T follicular helper cell (primary cell): ENCODE measurements around the gene RBFOX1.

Source experiments
- DNase-seq: peaks from one replicate; pipeline ENCODE4 v3.0.0-alpha.2; 2020; ENCODE audit warnings: low read depth

Gene RBFOX1

DNA sequence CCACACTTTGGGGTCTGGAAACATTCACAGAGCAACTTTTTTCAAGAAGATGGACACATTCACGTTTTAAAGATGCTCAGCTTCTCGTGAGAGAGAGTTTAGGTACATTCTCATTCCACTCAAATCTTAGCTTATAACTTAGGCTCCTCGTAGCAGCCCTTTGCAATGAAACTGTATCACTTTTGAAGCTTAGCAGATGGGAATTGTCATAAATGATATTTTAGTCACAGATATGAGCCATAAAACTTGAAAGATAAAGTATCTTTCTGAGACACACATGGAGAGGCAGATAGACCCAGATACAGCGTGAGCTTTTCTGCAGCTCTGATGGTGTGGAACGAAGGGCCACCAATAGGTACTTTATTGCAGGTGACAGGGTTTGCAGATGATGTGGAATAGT, 41.1 kb downstream of the RBFOX1 start:
- DNase-seq: no peak

DNA sequence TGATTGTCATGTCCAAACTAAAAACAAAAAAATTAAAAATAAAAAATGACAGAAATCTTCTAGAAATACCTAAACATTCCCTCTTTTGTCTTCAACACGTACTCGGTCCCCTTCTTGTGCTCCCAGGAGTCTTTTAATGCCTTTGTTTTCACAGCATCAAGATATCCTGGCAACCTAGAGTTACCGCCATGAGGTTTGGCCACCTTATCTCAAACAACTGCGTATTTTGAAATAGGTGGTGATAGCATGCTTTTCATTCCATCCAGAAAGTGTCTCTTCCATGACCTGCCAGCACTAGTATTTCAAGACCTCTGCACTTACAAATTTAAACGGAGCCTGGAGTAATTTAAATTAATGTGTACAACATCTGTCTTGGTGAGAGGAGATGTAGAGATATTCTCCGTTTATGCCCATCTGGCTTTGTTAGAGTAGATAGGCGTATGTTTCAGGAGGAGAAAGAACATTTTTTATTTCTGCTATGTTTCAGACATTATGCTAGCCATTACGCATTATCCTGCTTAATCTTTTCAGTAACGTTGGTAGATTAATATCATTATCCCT, 42.0 kb downstream of the RBFOX1 start:
- no peak for DNase-seq

DNA sequence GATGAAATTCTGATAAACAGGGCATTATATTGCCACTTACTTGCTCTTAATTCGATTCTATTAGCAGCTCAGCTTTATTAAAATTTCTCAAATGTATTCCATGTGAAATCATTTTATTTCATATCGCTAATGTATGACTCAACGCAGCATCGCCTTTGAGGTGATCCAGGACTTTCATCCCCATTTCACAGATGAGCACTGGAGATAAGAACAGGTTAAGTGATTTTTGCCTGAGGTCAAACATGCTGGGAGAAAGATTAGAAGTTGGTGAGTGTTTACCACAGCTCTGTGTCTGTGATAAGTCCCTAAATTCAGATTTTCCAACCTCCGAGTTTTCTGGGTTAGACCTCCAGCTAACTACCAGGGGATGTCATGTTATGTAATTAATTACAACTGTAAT, 43.6 kb downstream of the RBFOX1 start:
- DNase-seq: no peak

DNA sequence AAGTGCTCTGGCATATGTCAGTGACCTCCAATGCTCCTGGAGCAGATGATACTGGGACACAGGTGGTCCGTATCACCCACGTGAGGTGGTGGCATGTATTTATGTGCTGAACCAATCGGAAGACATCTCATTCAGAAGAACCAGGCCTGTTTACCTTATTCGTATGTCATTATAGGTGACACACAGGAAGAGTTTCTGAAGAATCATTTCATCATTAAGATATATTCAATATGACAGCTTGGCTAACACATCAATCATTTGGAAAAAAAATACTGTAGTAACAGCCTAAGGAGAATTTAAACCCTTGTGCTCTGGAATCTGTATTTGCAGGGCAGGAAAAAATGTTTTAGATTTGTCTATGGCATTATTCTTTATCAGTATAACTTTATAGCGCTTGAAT, 44.6 kb downstream of the RBFOX1 start:
- DNase-seq: no peak

DNA sequence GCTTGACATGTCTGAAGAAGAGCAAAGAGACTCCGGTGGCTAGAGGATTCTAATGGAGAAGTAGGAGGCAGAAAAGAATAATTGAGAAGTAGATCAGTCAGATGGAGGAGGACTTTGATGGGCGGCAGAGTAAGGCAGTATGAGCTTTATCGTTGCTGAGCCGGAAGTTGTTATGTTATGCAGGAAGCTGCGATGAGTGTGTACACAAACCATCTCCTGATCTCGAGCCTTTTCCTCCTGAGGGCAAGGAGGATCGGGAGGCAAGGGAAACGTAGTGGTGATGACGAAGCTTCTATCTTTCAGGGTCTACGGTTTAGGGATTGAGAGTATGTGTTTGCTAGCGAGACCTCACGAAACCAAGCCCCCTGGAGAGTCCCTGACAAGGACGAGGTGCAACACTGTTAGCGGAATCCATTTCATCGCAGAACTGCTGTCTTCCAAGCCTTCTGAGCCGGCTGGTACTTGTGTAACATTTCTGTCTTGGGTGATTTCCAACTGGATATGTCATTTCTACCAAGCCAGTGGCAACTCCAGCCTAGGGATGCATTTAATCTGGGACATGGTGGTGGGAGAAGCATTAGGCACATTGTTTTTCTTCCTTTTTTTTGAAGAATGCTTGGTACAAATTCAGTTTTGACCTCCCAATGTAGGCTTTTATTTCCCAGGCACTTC, 45.5 kb downstream of the RBFOX1 start:
- DNase-seq: no peak

DNA sequence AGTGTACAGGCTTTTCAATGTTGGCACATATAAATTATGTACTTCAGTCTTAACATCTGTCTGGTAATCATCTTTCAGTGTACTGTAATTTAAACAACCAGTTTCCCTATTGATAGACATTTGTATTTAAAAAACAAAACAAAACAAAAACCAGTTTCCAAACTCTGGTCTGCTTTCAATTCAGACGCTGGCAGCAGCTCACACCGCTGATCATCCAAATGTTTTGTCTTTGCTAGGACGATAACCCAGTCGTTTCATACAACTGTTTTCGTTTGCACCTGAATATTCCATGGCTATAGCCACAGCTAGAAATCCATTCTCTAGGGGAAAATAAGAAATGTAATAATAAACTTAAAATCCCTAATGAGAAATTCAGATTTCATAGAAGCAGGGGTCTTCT, 47.8 kb downstream of the RBFOX1 start:
- DNase-seq: no peak

DNA sequence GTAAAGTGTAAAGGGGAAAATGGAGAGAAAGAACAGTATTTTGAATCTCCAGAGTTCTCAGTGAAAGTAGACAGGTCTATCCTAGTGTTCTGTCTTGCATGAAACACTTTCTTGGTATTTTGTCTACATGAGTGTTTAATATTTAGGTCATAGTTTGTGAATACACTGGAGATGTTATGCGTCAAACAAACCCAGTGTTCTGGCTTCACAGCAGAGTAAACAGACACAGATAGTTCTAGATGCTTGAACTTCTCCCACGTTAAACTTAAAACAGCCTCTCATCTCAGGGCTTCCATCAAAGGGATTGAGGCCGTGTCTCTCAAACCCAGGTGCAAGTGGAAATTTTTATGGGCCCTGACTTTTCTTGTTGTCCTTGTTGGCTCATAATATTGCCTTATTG, 48.3 kb downstream of the RBFOX1 start:
- DNase-seq: no peak

DNA sequence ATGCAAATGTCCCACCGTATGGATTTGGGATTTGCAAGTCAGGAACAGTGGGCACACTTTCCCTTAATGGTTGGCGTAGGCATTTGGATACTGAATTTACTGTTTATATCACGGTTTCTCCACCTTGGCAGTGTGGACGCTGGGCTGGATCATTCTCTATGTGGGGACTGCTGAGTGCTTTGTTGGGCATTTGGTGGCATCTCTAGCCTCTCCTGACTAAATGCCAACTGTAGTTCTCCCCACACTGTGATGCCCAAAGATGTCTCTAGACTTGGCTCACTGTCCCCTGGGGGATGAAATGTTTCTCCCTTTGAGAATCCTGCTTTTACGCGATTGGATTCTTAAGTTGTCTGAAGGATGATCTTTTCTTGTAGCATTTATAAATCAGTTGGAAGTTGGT, 49.0 kb downstream of the RBFOX1 start:
- DNase-seq: no peak

DNA sequence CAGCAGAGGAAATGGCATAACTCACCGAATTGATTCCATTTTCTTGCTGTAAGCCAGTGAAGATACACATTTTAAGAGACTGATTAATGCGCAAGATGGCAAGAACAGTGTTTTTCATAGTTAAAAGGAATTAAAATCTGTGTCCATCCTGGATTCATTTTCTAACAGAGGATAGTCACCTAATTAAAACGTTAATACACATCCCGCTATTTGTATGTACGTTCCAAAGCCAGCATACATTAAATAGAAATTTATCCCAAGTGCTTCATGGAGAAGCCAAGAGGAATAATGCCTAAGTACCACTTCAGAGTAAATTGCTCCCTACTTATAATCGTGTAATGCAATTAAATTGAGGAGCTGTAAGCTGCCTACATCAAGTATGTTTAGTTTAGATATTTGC, 49.9 kb downstream of the RBFOX1 start:
- DNase-seq: no peak

DNA sequence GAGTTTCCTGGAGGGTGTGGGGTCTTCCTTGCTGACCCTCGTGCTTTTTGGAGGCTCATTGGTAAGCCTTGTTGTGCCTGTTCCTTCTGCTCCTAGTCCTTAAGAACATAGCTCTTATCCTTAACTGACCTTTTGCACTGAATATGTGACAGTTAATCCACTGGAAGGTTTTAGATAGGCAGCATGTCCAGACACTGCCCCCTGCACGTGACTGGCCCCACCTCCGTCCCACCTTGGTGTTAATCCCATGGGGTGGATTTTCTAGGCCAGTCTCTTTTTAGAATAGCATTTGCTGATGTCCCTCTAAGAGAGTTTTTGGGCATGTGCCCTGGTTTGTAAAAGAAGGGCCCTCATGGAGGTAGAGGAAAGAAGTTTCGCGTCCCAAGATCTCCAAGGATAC, 58.3 kb downstream of the RBFOX1 start:
- no peak for DNase-seq

DNA sequence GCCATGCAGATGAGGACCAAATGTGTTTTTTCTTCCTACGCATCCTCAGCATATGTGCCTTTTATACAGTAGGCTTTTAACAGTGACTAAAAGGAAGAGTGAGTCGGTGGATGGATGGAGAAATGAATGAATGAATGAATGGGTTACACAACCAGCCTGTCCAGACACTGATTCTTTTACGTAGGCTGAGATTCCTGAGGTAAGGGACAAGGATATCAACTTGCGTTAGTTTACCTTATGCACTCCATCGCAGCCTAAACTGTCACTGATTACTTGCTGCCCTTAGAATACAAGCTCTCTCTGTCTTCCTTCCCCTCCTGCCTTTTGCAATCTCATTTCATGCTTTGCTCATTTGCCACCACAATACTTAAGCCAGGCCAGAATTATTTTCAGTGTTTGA, 59.0 kb downstream of the RBFOX1 start:
- no peak for DNase-seq

DNA sequence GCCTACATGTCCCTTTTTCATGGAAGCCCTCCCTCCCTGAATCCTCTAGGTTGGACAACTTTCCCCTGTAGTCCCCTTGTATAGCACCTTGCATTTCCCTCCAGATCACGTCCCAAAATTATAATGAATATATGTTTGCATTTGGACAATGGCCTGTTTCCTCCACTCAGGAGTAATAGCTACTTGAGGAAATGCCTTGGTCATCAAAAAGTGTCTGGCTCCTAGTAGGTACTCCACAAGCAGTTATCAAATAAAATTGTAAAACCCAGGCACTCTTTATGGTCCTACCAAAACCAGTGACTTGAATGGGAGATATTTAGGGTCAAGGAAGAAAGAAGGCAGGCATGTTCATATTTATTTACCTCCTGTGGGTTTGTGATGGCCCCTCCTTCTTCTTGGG, 59.6 kb downstream of the RBFOX1 start:
- no peak for DNase-seq

DNA sequence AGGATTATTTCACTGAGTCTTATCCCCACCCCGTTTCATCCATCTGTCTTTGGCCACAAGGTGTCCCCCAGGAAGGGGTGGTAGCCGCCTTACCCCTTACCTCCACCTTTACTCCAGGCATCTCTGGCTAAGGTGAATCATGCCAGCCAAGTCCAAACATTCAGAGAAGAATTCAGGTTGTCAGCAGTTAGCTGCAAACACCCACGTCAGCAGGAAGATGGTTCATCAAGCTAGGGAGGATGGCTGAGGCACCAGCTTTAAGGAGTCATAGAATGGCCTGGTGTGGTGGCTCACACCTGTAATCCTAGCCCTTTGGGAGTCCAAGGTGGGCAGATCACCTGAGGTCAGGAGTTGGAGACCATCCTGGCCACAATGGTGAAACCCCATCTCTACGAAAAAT, 61.0 kb downstream of the RBFOX1 start:
- DNase-seq: no peak

DNA sequence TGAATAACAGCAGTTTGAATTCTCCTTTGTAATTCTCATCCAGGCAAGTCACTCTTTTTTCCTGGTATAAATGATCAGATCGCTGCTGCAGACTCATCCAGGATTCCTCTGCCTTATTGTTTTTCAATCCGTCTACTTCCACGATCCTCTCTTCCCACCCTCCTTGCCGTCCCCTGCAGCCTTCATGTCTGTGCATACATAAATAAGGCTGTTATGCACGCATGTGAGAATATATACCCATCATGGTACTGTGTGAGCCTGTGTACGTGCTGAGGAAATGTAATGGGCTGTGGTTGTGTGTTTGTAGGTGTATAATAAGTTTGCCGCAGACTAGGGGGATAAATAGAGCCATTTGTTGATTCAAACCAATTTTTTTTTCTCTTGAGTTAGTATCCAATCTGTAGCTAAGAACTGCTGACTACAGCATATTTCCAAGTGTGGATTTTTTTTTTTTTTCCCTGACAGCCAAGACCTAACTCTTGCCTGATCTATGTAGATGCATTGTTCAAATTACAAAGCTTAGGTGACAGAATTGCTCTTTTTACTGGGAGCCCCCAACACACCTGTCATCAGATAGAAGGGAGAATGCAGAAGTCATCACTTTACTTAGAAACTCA, 62.2 kb downstream of the RBFOX1 start:
- DNase-seq: no peak

DNA sequence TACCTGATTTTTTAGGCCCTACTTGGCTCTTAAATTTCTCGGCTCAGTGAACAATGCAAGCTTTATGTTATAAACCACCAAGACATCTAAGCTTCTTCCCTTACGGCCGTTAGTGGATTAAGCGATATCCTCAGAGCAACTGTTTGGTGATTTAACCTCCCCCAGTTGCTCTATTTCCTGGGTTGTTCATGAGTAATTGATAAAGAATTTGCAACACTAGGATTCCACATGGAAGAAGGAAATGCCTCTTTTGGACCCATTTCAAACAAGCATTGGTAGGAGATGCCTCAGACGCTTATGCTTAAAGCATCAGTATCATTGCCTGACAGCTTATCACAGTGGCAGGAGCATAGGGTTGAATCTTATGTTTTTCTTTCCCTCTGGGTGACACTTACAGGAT, 65.3 kb downstream of the RBFOX1 start:
- DNase-seq: no peak

DNA sequence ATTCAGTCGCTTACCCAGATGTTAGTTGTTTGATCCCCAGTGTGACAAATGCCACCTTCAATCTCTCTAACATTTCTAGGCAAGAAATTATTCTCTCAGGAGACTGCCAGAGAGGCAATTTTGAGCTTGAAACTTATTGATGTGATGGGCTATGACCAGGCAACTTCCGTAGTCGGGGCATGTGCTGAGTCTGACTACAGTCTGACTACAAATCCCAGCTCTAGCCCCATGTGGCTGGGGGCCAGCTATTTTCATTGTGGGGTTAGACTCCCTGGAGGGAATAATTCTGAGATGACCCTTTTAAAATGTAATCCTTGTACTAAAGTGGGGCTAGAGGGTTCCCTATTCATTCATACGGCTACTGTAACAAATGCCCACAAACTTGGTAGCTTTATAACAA, 65.9 kb downstream of the RBFOX1 start:
- no peak for DNase-seq

DNA sequence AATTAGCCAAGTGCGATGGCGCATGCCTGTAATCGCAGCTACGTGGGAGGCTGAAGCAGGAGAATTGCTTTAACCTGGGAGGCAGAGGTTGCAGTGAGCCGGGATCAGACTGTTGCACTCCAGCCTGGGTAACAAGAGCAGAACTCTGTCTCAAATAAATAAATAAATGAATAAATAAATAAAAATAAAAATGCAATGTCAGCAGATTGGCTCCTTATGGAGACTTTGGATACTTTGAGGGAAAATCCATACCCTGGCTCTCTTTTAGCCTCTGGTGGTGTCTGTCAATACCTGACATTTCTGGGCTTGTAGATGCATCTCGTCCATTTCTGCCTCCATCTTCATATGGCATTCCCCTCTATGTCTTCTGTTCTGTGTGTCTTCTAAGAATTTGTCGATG, 66.7 kb downstream of the RBFOX1 start:
- DNase-seq: no peak

DNA sequence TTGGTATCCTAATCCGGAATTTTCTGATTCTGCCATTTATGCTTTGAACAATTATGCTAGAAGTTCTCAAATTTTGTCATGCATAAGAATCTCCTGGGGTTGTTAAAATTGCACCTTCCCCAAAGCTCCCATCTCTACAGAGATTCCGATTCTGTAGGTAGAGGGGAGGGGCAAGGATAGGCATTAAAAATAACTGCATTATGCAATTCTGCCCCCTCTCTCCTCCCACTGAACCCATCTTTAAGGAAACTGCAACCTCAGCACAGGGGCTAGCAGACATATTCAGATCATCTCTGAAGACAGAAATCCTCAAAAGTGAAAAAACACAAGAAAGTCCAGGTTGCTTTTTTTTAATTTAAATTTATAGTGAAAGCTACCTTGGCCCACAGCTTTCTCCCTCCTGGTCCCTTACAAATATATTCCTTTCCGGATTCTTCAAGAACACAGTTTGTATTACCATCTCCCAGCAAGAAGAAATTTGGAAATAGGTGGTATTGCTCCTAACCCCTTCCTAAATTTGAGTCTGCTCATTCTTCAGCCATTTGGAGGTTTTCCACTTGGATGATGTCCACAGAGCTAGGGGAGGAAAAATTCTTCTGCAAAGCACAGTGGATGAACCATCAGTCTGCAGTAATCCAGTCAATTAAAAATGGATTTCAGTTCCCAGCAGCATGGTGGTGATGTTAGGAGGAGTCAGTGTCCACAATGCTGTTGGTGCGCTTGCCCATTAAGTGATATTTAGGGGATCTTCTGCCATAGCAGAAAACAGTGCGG, 67.7 kb downstream of the RBFOX1 start:
- no peak for DNase-seq

DNA sequence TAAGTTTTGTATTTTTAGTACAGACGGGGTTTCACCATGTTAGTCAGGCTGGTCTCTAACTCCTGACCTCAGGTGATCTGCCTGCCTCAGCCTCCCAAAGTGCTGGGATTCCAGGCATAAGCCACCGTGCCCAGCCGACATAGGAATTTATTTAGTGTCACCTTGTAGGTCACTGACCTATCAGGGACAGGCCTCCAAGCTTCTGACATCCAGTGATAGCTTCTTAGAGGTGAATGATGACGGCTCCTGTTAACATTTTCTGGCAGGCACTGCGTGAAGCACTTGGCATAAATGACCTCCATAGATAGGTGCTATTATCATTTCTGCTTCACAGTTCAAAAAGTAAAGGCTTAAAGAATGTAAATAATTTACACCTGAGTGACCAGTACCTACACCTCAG, 71.6 kb downstream of the RBFOX1 start:
- DNase-seq: no peak

DNA sequence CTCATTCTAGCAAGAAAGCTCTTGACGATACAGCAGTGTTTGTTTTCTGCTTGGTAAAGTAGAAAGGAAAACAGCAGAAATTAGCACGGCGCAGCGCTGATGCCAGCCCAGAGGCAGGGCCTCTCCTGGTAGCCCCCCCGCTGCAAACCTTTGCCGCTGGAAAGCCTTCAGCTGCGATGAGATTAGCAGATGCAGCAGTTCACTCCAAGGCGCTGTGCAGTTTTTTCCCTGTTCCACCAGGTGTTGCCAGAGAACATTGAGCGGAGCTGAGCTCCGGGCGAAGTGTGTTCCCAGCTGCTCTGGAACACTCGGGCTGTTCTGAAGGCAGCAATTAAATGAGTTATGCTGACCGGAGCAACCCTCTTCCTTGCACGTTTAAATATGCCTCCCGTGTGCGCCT, 72.5 kb downstream of the RBFOX1 start:
- no peak for DNase-seq

DNA sequence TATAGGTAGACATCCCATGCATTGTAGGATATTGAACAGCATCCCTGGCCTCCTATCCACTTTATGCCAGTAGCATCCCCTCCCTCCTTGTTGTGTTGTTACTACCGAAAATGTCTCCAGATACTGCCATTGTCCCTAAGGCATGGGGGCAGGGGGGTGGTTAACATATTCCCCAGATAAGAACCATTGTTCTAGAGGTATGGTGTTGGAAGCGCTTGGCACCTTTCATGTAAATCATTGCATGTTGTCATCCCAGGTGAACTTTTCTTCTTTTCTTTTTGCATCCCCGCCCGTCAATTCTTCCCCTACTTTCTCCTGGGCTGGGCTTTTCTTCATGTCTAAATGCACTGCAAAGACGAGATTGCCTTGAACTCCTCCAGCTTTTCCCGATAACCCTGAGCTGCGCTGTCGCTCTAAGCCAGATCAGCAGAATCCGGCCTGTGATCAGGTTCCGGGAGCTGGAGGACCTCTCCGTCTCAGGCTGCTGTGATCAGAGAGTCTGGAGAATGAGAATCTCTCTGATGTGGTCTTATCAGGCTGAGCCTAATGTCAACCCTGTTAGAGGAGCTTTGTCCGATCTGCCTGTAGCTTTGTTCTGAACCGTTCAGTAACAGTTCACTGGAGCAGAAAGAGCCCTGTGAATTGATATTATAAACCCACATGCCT, 76.2 kb downstream of the RBFOX1 start:
- no peak for DNase-seq

DNA sequence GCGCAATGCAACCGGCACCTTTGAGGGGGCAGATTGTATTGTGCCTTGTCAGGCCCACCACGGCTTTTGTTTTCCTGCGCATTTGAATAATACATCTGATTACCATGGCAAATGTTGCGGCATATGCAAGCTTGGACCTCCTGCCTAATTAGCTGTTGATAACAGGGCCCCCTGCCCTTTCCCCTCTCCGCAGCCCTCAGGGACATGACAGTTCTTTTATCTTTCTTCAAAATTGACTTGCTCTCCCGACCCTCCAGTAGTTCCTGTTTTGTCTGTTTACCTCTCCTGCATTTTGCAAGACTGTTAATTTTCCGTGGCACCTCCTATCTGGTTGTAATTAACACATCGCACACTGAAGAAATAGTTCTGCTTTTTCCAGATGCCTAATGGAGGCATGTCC, 86.8 kb downstream of the RBFOX1 start:
- no peak for DNase-seq

DNA sequence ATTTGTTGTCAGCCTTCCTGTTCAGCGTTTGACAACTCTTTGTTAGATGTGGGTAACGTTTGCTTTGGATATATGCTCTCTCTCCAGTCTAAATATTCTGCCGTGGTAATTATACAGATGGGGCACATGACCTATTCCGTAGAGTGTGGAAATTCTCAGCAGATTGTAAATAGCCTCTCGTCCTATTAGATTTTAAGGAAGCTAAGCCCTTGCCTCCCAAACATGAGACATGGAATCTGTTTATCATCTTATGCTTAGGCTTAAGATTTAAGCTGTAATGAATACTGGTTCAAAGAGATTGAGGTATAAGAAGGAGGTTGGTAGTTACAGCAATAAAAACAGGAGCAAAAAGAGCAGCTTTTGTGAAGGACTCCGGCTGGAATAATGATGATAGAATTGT, 87.4 kb downstream of the RBFOX1 start:
- no peak for DNase-seq
